ENCODE measurements around the gene MYLK2. TPM values are rescaled to one million over a fixed set of nuclear protein-coding genes. Genes with fewer than 3 reads are reported as not detected.

MYLK2 gene
- total and polyA plus RNA-seq, 10 of the 15 experiments (the other 5 are each of a cell fraction or from before 2014, with no cell fraction given) = 0.04 to 0.67 (median 0.18) TPM; not detected in 1

DNA sequence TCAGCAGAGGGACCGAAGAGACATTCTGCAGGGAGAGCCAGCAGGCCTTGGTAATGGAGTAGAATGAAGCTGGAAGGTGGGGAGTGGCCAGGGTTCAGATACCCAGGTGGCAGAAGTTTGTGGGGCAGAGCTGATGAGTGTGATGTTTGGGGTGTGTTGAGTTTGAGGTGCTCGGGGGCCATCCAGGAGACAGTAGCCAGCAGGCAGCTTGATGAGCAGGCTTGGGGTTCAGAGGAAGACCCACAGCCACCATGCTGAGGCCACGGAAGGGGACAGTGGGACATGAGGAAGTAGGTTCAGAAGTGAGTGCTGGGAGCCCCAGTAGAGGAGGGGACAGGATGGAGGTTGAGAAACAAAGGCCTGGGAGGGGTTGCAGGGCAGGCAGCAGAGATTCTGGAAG, 37.4 kb downstream of the MYLK2 start:
- no TSS peak for BruUV-seq (replicated peaks)
- 26% methylated on average over 3 of the region's 3 CpGs for WGBS (ENCODE audit: insufficient coverage, insufficient replicate concordance, low lambda C conversion rate, missing lambda C conversion rate)
- H3K79me2 ChIP-seq (ENCODE audit: control insufficient read depth, insufficient read depth, low read length) = no peaks in the 10 kb centered on the region
- no peak overlapping the region for H3K27ac ChIP-seq (ENCODE audit: control insufficient read depth, insufficient read depth)
- ChIA-PET RAD21 (ENCODE audit: unreplicated experiment) (interaction anchor here (2.2 to 7.6 kb wide), 5 partner anchors 11 to 179 kb away, joined by 7 to 248 read pairs (median 12); partner anchors contain the start of gene PDRG1), SMC1A (ENCODE audit: uncharacterized antibody, unreplicated experiment) (interaction anchor here (1.0 to 7.9 kb wide), 5 partner anchors 10 to 176 kb away, joined by 3 to 181 read pairs (median 19); partner anchors contain the start of gene PDRG1), CTCF (interaction anchor here (1.0 to 13.1 kb wide), 8 partner anchors 10 to 179 kb away, joined by 4 to 307 read pairs (median 16); partner anchors contain the start of gene PDRG1), POLR2A (interaction anchor here (3.0 kb wide), 1 partner anchor 96 kb away, joined by 8 read pairs; the partner anchor contains the start of gene PDRG1)
- in situ Hi-C loops (cut with MboI) (loop anchor here (5.0 to 10.0 kb wide), 2 partner anchors 96 to 238 kb away; partner anchors contain the start of gene PDRG1), intact Hi-C loops (cut with micrococcal nuclease; ENCODE audit: unreplicated experiment) (no loop called here)
- TF ChIP-seq RAD21 (IDR thresholded peaks at IDR 0.05; ENCODE audit: insufficient read depth, low read depth, low read length) = no peak
- no peak for TF ChIP-seq ZNF384 (IDR thresholded peaks at IDR 0.05; ENCODE audit: borderline replicate concordance, low read depth, low read length)
- TF ChIP-seq, protein P1, sequence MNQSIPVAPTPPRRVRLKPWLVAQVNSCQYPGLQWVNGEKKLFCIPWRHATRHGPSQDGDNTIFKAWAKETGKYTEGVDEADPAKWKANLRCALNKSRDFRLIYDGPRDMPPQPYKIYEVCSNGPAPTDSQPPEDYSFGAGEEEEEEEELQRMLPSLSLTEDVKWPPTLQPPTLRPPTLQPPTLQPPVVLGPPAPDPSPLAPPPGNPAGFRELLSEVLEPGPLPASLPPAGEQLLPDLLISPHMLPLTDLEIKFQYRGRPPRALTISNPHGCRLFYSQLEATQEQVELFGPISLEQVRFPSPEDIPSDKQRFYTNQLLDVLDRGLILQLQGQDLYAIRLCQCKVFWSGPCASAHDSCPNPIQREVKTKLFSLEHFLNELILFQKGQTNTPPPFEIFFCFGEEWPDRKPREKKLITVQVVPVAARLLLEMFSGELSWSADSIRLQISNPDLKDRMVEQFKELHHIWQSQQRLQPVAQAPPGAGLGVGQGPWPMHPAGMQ (IDR thresholded peaks at IDR 0.05; ENCODE audit: borderline replicate concordance) = no peak
- no peak for TF ChIP-seq BRCA1 (IDR thresholded peaks at IDR 0.05; ENCODE audit: low read depth, low read length)
- no peak for TF ChIP-seq MTA3 (IDR thresholded peaks at IDR 0.05; ENCODE audit: borderline replicate concordance, low read length)
- TF ChIP-seq DPF2 (IDR thresholded peaks at IDR 0.05) = no peak
- no peak for TF ChIP-seq TBL1XR1 (IDR thresholded peaks at IDR 0.05; ENCODE audit: low read depth, low read length)
- TF ChIP-seq RCOR1 (conservative IDR thresholded peaks at IDR 0.05; ENCODE audit: low read depth, low read length) = no peak
- no peak for TF ChIP-seq HDAC6 (IDR thresholded peaks at IDR 0.05; ENCODE audit: unreplicated experiment)
- no peak for TF ChIP-seq CBX3 (IDR thresholded peaks at IDR 0.05; ENCODE audit: borderline replicate concordance, low read depth)
- no peak for ATAC-seq
- H3K9me3 ChIP-seq (replicated peaks; ENCODE audit: control insufficient read depth, insufficient read depth, low read length) = no peaks in the 10 kb centered on the region
- H3K4me1 ChIP-seq (ENCODE audit: control insufficient read depth, insufficient read depth, low read length) = peaks cover 10% of the 10 kb centered on the region
- no peak for FAIRE-seq
- H3K9ac ChIP-seq (ENCODE audit: control insufficient read depth, insufficient read depth, low read length) = no peak overlapping the region
- H2AFZ ChIP-seq (ENCODE audit: control insufficient read depth, low read depth, low read length) = no peak overlapping the region
- H3K4me2 ChIP-seq (ENCODE audit: control insufficient read depth, insufficient read depth) = no peak overlapping the region
- H3K36me3 ChIP-seq (ENCODE audit: control insufficient read depth in 2 of 2, insufficient read depth in 2 of 2, low read length in 1 of 2) = no peaks in the 10 kb centered on the region
- H4K20me1 ChIP-seq (ENCODE audit: control insufficient read depth, insufficient read depth) = no peaks in the 10 kb centered on the region
- no peak for DNase-seq (ENCODE audit: low read depth, low spot score)
- H3K27me3 ChIP-seq (replicated peaks in 1 of 2; ENCODE audit: control insufficient read depth in 2 of 2, insufficient read depth in 2 of 2, low read length in 1 of 2) = peaks cover 0 to 6% of the 10 kb centered on the region in 2 experiments; a peak in 1 of 4 replicates
- H3K4me3 ChIP-seq = no peak overlapping the region

All from GM12878 (cell line).